OCI-LY1 (cell line): ENCODE results near the gene FOXO3.

Experiments used
- CTCF ChIP-seq: fragments of 200-600 bp; sonication (generic), shearing (Covaris generic); IDR thresholded peaks from 2 replicates; pipeline ENCODE4 v1.5.1; 2017; ENCODE audit warnings: mild to moderate bottlenecking, antibody characterized with exemption, low read length, moderate library complexity, mixed read lengths
- EZH2 ChIP-seq: fragments of 200-600 bp; sonication (generic), shearing (Covaris generic); IDR thresholded peaks from 2 replicates; pipeline ENCODE4 v1.8.0; 2017; ENCODE audit warnings: borderline replicate concordance, mixed run types, mild to moderate bottlenecking, antibody characterized with exemption, low read length, moderate library complexity, mixed read lengths

GRCh38 chr6:108686896-108687295 is 126.2 kb downstream of the FOXO3 start:
- no peak for TF ChIP-seq CTCF
- TF ChIP-seq EZH2 = no peak
